GM06990 (cell line): ENCODE data around the gene DNAAF3.
A peak's percentile ranks its signal among the peaks of the same experiment; 100 is the strongest.
"Not testable (repeated sequence)": the region's sequence is repeated elsewhere in the genome, so short reads cannot be mapped to it uniquely, and the experiment has no call there.

Experiments
- DNase-seq: peaks from one replicate; pipeline ENCODE4 v3.0.0-alpha.2; 2011; ENCODE audit not compliant: insufficient read length; ENCODE audit errors: extremely low read depth
- H3K27me3 ChIP-seq: replicated peaks from 2 replicates; pipeline ENCODE4 v1.6.0; 2011; ENCODE audit warnings: low read length; ENCODE audit not compliant: control insufficient read depth, insufficient read depth
- H3K36me3 ChIP-seq: 2 replicates; pipeline ENCODE4 v1.5.1; 2011; ENCODE audit warnings: low read length; ENCODE audit not compliant: control insufficient read depth, insufficient read depth
- H3K4me3 ChIP-seq: replicated peaks from 2 replicates; pipeline ENCODE4 v1.5.1; 2011; ENCODE audit warnings: low read depth, mild to moderate bottlenecking, control low read depth, low read length
- TF ChIP-seq, protein P1 (sequence below): IDR thresholded peaks from 2 replicates; pipeline ENCODE4 v1.5.1; 2011; ENCODE audit warnings: low read length, control low read depth, mild to moderate bottlenecking, inconsistent platforms; ENCODE audit not compliant: insufficient read depth, poor library complexity, severe bottlenecking

DNAAF3 gene

DNA sequence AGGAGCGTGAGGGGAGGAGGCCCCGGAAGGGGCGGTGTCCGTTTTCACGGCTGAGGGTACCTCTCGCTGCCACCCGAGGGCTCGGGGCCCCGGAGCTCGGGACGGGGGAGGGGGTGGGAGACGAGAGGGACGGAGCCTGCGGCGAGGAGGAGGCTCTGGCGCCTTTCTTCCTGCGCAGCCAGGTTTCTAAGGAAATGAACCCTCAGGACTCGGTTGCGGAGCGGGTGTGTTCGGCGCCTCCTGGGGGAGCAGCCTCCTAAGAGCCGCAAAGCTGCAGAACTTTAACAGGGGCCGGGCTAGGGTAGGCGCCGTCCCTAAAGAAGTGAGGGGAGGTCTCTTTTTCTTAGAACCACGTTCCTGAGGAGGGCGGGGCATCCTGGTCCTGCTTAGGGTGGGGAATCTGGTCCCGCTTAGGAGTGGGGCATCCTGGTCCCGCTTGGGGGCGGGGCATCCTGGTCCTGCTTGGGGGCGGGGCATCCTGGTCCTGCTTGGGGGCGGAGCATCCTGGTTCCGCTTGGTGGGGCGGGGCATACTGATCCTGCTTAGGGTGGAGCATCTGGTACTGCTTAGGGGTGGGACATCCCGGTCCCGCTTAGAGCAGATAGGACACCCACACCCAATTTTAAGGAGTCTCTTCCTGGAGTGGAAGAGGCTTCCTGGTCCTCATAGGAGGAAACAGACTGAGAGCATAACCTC, 7.4 kb upstream of the DNAAF3 start:
- H3K36me3 ChIP-seq: no peaks in the 10 kb centered on the region
- peak overlapping the region; percentile 42 for H3K4me3 ChIP-seq
- peak; percentile 36 for DNase-seq

DNA sequence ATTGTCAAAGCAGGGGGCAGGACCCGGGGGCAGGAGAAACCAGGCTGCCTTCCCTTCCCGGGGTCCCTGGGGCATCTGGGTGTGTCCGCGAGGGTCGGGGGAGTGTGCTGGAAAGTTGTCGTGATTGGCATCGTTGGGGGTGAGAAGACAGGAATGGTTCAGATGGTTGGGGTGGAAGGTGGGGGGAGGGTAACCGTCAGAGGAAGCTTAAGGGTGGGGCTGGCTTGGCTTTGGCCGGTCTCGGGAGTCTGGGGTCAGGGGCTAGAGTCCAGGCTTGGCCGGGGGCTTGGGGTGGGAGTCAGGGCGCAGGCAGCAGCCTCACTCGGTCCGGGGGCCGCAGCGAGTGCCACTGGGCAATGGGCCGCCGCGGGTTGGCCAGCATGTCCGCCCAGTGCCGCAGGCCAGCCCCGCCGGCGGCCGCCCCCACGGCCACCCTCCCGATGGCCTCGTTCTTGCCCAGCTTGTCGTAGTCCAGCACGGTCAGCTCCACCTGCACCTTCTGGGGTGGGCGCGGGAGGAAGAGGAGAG, 6.8 kb upstream of the DNAAF3 start:
- peak overlapping the region; percentile 42 for H3K4me3 ChIP-seq
- H3K27me3 ChIP-seq: no peaks in the 10 kb centered on the region; the same call in none of the 2 replicates
- no peak for DNase-seq
- TF ChIP-seq, protein P1, sequence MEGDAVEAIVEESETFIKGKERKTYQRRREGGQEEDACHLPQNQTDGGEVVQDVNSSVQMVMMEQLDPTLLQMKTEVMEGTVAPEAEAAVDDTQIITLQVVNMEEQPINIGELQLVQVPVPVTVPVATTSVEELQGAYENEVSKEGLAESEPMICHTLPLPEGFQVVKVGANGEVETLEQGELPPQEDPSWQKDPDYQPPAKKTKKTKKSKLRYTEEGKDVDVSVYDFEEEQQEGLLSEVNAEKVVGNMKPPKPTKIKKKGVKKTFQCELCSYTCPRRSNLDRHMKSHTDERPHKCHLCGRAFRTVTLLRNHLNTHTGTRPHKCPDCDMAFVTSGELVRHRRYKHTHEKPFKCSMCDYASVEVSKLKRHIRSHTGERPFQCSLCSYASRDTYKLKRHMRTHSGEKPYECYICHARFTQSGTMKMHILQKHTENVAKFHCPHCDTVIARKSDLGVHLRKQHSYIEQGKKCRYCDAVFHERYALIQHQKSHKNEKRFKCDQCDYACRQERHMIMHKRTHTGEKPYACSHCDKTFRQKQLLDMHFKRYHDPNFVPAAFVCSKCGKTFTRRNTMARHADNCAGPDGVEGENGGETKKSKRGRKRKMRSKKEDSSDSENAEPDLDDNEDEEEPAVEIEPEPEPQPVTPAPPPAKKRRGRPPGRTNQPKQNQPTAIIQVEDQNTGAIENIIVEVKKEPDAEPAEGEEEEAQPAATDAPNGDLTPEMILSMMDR: no peak
- no peaks in the 10 kb centered on the region for H3K36me3 ChIP-seq

More for the DNA sequence above, 7.4 kb upstream of the DNAAF3 start:
- TF ChIP-seq, protein P1: no peak
- H3K27me3 ChIP-seq: no peaks in the 10 kb centered on the region; the same call in none of the 2 replicates

DNA sequence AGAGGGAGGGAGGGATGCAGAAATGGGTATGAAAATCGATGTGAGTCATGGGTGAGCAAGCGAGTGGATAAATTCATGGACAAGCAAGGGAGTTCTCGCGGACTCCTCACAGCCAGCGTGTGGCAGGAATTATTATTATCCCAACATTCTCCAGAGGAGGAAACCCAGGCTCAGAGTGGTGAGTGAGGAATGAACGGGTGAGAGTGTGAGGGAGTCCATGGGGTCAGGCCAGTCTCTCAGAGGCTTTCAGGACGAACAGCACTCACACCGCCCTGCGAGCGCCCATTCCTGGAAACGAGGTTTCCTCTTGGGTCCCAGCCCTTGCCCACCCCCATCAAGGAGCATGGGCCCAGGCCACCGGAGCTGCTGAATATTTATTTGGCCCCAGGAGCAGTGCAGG, 6.3 kb upstream of the DNAAF3 start:
- Histone ChIP-seq H3K27me3 (no peaks in the 10 kb centered on the region; the same call in none of the 2 replicates), H3K4me3 (no peak overlapping the region), H3K36me3 (no peaks in the 10 kb centered on the region)
- TF ChIP-seq, protein P1: no peak
- DNase-seq: no peak

DNA sequence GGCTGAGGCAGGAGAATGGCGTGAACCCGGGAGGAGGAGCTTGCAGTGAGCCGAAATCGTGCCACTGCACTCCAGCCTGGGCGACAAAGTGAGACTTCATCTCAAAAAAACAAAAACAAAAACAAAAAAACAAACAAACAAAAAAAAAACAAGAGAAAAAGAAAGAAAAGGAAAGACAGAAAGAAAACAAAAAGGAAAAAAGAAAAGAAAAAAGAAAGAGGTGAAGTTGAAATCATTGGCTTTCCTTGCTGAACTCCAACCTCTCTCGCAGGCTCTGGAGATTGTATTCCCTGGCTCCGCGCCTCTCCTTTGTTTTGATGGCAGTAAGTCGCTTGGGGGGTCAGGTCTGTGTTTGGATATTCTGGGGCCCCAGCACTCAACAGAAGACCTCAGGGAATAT, 5.9 kb upstream of the DNAAF3 start:
- not testable (repeated sequence) for H3K36me3 ChIP-seq, H3K4me3 ChIP-seq, H3K27me3 ChIP-seq, DNase-seq

DNA sequence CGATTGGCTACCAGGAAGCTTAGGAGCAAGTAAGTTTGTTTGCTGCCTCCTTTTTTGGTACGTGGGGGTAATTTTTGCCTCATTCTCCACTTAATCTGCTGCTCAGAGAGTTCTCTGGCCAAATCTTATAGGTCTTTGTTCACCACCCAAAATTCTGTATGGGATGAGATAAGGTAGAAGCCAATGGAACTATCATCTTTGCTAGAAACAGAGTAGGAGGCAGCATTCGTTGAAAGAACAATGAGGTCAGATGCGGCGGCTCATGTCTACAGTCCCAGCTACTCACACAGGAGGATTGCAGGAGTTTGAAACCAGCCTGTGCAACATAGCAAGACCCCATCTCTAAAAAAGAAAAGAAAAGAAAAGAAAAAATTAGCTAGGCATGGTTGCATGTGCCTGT, 5.0 kb upstream of the DNAAF3 start:
- DNase-seq: no peak
- H3K36me3 ChIP-seq: no peaks in the 10 kb centered on the region
- H3K4me3 ChIP-seq: no peak overlapping the region
- no peaks in the 10 kb centered on the region; the same call in 1 of the 2 replicates for H3K27me3 ChIP-seq
- TF ChIP-seq, protein P1: no peak

DNA sequence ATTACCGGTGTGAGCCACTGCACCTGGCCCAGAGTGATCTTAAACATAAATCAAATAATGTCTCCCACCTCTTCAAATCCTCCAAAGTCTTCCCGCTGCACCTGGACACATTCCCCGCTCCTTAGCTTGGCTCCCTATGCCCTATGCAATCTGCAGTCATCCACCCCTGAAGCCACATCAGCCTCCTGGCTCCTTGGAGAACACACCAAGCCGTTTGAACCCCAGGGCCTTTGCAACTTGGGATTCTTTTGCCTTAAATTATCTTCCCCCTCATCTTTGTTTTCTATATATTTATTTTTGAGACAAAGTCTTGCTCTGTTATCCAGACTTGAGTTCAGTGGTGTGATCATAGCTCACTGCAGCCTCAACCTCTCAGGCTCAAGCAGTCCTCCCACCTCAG, 2.7 kb upstream of the DNAAF3 start:
- no peak overlapping the region for H3K4me3 ChIP-seq
- no peaks in the 10 kb centered on the region for H3K36me3 ChIP-seq
- no peak for DNase-seq
- no peaks in the 10 kb centered on the region; the same call in 1 of the 2 replicates for H3K27me3 ChIP-seq
- TF ChIP-seq, protein P1: no peak
